HG03469 (cell line): Measurements from ENCODE around the gene RDH14.
A peak's percentile ranks its signal among the peaks of the same experiment; 100 is the strongest.

ENCODE experiments used
- ATAC-seq: cut with Tn5 transposase; IDR thresholded peaks from one replicate; pipeline ENCODE4 v1.9.1; 2021; ENCODE audit warnings: mild to moderate bottlenecking, moderate library complexity, moderate number of reproducible peaks; ENCODE audit not compliant: unreplicated experiment

RDH14 gene

GRCh38 chr2:18525236-18525635, 35.2 kb downstream of the RDH14 start:
- ATAC-seq: no peak

DNA sequence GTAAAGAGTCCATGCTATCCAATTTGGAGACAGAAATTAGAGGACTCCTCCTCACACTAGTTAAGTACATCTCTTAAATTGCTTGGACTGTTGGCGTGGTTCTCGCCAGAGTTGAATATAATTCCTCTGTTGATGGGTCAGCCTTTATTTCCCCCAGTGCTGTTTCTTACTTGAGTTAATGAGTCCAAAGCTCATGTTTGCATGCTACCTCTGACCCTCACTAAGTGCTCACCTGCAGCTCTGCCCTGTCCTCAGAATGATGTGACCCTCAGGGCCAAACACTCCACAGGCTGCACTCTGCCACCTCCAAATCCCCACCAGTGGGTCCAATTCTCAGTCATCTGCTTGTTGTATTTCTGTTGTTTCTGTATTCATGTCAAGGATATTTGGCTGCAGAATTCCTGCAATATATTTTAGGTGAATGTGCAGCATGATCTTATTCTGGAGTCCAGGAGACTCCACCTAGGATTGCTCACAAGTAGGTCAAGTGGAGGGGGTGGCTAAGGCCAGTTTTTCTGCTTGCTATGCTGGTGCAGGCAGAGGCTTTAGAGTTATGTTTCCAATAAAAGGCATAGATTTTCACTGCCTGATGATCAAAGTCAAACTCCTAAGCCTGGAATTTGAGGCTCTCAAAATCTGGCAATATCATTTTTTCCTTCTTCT, 37.8 kb downstream of the RDH14 start:
- ATAC-seq: no peak

DNA sequence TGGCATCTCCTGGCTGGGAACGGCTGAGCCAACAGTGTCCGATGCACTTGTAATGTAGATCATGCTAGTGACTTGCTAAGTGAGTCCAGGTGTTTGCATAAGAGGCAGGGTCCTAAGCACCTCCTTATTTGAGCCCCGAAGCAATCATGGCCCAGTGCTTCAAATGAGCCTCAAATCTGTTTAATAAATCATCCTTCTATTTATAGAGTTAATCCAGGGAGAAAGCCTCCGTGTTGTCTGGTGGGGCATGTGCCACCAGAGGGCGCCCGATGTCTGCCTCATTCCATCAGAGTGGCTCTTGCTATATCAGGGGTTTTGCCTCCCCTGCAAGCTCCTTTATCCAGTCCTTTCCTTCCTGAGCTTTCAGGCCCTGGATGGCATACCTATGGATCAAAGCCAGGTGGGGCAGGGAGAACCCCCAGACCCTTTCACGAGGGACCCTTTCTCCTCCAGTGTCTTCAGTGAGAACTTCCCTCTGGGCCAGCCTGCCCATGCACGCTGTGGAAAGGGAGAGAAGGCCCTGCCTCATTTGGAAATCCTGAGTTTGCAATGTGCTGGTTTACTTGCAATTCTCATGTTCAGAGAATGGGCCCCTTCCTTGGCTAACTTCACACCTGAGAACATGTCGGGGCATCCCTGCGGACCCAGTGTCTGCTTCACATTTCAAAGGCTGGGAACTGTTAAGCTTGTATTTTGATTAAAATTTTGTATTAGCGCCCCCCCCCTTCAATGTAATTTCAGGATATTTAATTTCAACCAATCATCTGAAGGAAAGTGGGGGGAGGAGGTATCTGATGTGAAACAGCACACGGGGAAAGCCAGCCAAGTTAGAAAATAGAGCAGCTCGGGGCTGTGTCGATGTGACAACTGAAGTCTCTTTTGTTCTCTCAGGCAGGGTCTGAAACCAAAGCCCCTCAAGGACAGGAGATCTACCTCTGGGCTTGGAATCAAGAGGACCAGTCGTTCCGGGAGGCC, 39.7 kb downstream of the RDH14 start:
- ATAC-seq: peak; percentile 74

- no peak for ATAC-seq
These were observed 40.5 kb downstream of the RDH14 start for GRCh38 chr2:18519914-18520450.

DNA sequence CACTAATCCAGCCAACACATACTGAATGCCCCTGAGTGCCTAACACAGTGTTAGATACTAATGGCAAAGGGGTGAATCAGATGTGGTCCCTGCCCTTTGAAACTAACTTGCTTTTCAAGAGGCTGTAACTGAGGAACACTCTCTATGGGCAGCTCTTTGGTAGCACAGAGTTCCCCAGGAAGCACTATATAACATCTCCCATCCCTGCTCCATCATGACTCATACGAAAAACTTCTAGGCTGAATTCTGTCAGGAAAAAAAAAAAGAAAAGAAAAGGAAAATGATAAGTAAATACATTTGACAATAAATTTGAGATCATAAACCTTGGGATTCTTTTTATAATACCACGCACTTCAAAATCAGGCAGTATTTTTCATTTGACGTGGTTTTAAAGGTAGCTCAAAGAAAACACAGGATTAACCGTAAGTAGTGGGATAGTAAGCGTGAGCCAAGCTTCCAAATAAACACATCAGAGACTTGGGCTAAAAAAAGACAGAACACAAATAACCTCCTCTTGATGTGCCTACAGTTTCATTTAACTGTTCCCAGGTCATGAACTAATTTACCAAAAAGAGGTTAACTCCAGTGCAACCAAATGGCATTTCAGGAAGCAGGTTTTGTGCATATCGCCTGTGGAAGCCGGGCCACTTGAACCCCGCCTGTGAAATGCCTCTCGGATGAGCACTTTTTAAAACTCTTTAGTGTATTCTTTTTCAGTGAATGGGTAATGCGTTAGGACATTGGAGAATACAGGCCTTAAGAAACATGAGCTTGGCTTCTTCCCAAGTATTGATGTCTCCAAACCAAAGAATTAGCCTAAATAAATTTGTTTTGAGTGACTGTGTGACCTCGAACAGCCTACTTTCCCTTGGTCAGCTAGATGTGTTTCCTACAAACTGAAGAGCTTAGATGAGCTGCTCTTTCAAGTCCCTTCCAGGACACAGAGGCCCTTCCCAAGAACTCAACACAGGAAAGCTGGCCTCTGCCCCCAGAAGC, 42.0 kb downstream of the RDH14 start:
- no peak for ATAC-seq

GRCh38 chr2:18517386-18517785, 43.1 kb downstream of the RDH14 start:
- no peak for ATAC-seq

DNA sequence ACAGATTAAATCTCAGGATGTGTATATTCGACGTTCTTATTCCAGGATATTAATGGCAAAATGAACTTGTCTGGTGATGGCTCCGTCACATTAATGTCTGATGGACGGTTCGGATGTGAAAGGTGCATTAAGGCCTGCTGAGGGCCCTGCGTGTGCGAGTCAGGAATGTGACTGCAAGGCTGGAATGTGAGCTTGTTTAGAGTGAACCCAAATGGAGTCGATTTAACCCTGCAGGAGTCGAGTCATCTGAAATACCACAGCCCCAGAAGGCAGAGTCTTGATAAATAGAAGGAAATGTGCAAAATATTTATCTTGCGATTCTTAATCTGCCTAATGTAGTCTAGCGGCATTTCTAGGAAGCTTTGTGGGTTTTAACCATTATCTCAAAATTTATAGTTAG, 44.3 kb downstream of the RDH14 start:
- no peak for ATAC-seq

- no peak for ATAC-seq
These were observed 45.7 kb downstream of the RDH14 start for GRCh38 chr2:18514526-18515461.

DNA sequence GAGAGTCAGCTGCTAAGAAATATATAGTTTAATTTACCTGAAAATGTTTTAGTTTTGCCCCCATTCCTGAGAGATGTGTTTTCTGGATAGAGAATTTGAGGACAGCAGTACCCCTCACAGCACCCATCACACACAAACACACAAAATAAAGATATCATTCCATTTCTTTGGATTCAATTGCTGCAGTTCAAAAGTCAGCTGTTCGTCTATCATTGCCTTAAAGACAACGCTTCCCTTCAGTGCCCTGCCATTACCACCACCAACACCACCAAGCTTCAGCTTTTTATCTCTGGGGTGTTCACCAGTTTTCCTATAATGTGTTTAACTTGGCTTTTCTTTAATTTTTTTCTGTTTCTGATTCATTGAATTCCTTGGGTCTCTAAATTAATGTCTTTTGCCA, 49.7 kb downstream of the RDH14 start:
- ATAC-seq: no peak

- no peak for ATAC-seq
These were observed 53.5 kb downstream of the RDH14 start for GRCh38 chr2:18506883-18507509.

DNA sequence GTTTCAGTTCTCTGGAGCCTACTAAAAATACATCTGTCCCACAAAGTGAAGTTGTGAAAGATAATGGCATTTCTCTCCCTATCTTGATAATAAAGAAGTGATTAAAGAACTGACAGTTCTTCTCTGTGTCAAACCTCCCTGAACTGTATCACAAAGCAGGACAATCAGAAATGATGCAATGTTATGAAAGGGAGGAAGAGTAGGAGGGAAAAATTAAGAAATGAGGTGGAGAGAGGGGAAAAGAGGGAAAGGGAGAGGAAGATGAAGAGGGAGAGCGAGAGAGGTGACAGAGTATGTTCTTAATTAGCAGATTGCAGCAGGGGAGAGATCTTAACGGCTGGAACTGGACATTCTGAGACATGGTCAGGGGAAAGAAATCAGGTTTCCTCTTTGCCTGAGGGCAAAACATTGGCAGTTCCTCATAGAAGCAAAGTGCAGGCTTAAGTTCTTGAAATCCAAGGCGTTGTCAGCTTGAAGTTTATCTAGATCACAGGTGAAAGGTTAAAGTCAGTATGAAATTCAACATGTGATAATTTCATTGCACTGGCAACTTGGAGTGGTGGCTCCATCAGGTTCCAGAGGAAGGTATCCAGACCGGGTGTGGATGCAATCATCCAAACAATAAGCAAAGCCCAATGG, 54.6 kb downstream of the RDH14 start:
- no peak for ATAC-seq
